B cell (primary cell): ENCODE results near the gene MDGA2.

Experiments
- EZH2 ChIP-seq: IDR thresholded peaks from 2 replicates; pipeline ENCODE4 v1.6.1; 2012; ENCODE audit warnings: borderline replicate concordance, low read depth, mild to moderate bottlenecking, moderate library complexity, low read length; ENCODE audit not compliant: insufficient read depth, poor library complexity, severe bottlenecking
- TF ChIP-seq, protein P1 (sequence below): fragments of 200-600 bp; IDR thresholded peaks from one replicate; pipeline ENCODE4 v1.8.0; 2022; ENCODE audit warnings: antibody characterized with exemption, mild to moderate bottlenecking

- TF ChIP-seq, protein P1, sequence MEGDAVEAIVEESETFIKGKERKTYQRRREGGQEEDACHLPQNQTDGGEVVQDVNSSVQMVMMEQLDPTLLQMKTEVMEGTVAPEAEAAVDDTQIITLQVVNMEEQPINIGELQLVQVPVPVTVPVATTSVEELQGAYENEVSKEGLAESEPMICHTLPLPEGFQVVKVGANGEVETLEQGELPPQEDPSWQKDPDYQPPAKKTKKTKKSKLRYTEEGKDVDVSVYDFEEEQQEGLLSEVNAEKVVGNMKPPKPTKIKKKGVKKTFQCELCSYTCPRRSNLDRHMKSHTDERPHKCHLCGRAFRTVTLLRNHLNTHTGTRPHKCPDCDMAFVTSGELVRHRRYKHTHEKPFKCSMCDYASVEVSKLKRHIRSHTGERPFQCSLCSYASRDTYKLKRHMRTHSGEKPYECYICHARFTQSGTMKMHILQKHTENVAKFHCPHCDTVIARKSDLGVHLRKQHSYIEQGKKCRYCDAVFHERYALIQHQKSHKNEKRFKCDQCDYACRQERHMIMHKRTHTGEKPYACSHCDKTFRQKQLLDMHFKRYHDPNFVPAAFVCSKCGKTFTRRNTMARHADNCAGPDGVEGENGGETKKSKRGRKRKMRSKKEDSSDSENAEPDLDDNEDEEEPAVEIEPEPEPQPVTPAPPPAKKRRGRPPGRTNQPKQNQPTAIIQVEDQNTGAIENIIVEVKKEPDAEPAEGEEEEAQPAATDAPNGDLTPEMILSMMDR: no peak
- TF ChIP-seq EZH2: no peak
These were observed 204.3 kb downstream of the MDGA2 start for GRCh38 chr14:47471075-47471474.
